ENCODE results near the gene CACNA1B.

Gene CACNA1B

DNA sequence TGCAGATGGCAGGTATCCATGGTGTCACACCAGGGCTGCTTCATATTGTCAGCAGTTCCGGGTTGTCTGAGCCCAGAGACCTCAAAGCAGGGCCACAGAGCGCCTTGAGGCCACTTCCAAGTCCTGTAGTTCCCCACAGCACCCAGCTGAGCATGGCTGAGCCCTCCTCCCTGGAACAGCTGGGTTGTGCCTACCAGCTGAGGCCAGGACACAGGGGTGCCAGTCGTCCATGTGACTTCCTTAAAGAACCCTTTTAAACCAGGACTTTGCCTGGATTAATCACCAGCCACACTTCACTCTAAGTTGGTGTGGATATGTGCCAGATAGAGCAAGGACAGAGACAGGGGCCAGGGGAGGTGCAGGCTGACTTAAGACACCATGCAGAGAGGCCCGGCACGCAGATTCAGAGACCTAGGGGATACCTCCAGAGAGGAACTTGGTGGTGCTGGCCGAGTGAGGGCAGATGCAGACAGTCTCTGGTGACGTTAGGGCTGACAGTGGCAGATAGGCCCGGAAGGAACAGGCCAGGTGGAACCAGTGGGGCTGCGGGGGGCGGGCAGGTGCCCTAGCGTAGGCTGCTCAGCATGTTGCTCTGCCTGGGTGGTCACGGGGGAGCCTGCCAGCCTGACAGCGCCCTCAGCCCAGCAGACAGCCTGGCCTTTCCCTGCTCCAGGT, 142.7 kb downstream of the CACNA1B start:
- Histone ChIP-seq H3K36me3 (no peaks in the 10 kb centered on the region), H3K27me3 (peaks cover 46 to 53% (median 49%) of the 10 kb centered on the region in 11 experiments), H3K9me3 (replicated peaks in 1 of 11) (no peaks in the 10 kb centered on the region), H3K27ac (no peak overlapping the region), H3K4me1 (peaks cover 10 to 45% (median 31%) of the 10 kb centered on the region in 10 experiments; a peak in 18 of 20 replicates), H4K20me1 (peaks cover 0 to 57% (median 13%) of the 10 kb centered on the region in 11 experiments; a peak in 9 of 22 replicates), H3K4me3 (no peak overlapping the region), H3K4me2 (peak overlapping the region in 9 of 11 experiments; percentile 2 to 56 (median 44); a peak in 15 of 22 replicates), H3K9ac (no peak overlapping the region)
- no peak for TF ChIP-seq Cebpa-rat (IDR thresholded peaks at IDR 0.05)

DNA sequence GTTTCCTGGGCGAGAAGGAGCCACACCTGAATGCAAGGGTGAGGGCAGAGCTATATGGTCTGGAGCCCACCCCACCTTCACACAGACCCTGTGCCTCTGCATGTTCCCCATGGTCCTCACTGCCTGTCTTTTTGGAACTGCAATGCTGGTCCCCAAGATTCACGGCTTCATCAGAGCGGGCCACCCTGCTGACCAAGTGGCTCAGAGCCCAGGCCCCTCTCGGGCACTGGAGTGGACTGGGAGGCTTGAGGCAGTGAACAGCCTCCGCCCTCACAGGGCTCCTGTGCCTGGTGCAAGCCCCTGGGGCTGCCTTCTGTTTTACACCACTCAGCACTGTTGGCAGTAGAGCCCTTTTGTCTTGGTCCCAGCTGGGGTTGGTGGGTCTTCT, 143.2 kb downstream of the CACNA1B start:
- Histone ChIP-seq H3K27me3 (peaks cover 51 to 58% (median 55%) of the 10 kb centered on the region in 11 experiments), H4K20me1 (peaks cover 0 to 58% (median 13%) of the 10 kb centered on the region in 11 experiments; a peak in 9 of 22 replicates)

DNA sequence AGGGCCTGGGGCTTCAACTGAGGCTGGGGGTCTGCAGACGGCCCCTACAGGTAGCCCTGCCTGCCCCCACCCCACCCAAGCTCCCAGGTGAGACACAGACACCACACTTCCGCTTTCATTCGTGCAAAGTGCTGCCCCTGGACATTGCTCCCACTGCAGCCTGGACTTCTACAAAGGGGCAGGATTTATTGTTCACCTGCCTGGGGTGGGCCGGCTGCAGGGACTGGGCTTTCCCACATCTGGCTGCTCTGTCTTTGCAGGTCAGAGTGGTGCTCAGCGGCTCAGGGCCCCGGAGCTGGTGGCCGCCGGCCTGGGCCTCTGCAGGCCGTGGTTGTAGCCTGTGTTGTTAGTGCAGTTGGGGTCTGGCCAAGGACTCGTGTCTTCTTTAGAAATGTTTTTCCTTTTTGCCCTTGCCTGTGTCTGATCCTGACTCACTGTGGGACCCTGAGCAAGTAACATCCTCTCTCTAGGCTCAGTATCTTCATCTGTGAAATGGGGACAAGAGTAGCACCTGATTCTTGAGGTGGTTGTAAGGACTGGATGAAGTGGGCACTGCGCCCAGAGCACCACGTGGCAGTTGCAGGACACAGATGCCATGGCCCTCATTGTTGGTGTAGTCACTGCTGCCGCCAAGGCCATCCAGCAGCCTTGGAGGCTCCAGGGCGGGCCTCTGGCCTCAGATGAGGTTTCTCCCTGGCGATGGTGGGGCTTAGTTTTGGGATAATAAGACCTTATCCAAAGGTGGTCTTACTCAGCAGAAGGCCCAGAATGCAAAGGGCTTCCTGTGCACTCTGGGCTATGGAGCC, 143.9 kb downstream of the CACNA1B start:
- no peak overlapping the region; a peak in 1 of 22 replicates for H3K4me2 ChIP-seq
- TF ChIP-seq Cebpa-rat (IDR thresholded peaks at IDR 0.05): no peak

More for the DNA sequence above, 143.2 kb downstream of the CACNA1B start:
- peak overlapping the region in 6 of 11 experiments; percentile 35 to 56 (median 48); a peak in 11 of 22 replicates for H3K4me2 ChIP-seq
- H3K4me1 ChIP-seq: peaks cover 8 to 40% (median 26%) of the 10 kb centered on the region in 10 experiments; a peak in 17 of 20 replicates
- no peaks in the 10 kb centered on the region for H3K36me3 ChIP-seq
- H3K9ac ChIP-seq: no peak overlapping the region
- H3K4me3 ChIP-seq: no peak overlapping the region
- no peaks in the 10 kb centered on the region for H3K9me3 ChIP-seq (replicated peaks in 1 of 11)
- no peak overlapping the region for H3K27ac ChIP-seq
- TF ChIP-seq Cebpa-rat (IDR thresholded peaks at IDR 0.05): no peak

DNA sequence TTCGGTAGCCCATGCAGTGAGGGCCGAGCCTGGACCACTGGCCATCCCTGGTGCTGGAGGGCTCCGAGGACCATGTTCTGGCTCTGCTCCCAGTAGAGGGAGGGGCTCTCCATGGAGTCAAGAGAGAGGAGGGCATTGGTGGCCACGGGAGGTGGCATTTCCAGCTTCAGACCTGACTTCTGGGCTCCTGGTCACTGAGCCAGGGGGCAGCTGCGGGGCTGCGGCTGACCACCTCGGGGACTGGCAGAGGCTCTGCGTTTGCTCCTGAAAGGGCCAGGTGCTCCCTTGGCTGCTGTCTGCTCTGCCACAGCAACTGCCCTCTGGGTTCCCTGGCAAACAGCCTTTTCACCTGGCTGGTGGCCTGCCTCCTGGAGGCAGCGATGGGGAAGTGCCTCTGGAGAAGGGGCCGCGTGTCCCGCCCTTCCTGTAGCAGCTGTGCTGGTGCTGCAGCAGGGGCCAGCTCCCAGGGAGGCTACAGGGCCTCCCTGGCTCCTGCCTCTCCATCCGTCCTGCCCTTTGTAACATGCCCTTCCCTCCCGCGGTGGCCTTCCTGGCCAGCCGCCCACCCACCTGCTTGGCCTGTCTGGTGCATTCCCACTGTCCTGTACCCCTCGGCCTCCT, 144.6 kb downstream of the CACNA1B start:
- peaks cover 54 to 70% (median 65%) of the 10 kb centered on the region in 11 experiments for H3K27me3 ChIP-seq
- no peaks in the 10 kb centered on the region for H3K36me3 ChIP-seq
- H3K4me2 ChIP-seq: peak overlapping the region; percentile 32 to 52 (median 41); a peak in 19 of 22 replicates
- H3K4me3 ChIP-seq: peak overlapping the region in 2 of 10 experiments; percentile 18 to 44; a peak in 2 of 20 replicates
- peaks cover 8 to 31% (median 18%) of the 10 kb centered on the region in 10 experiments; a peak in 13 of 20 replicates for H3K4me1 ChIP-seq
- TF ChIP-seq Cebpa-rat (IDR thresholded peaks at IDR 0.05): no peak
- no peaks in the 10 kb centered on the region for H3K9me3 ChIP-seq (replicated peaks in 1 of 11)
- H3K27ac ChIP-seq: no peak overlapping the region
- no peak overlapping the region for H3K9ac ChIP-seq
- H4K20me1 ChIP-seq: peaks cover 0 to 50% (median 13%) of the 10 kb centered on the region in 11 experiments; a peak in 9 of 22 replicates

More for the DNA sequence above, 143.9 kb downstream of the CACNA1B start:
- Histone ChIP-seq H3K27ac (no peak overlapping the region), H3K9ac (no peak overlapping the region), H3K4me1 (peaks cover 8 to 33% (median 20%) of the 10 kb centered on the region in 10 experiments; a peak in 16 of 20 replicates), H3K4me3 (no peak overlapping the region), H3K27me3 (peaks cover 54 to 65% (median 61%) of the 10 kb centered on the region in 11 experiments), H3K36me3 (no peaks in the 10 kb centered on the region), H3K9me3 (replicated peaks in 1 of 11) (no peaks in the 10 kb centered on the region), H4K20me1 (peaks cover 0 to 53% (median 13%) of the 10 kb centered on the region in 11 experiments; a peak in 9 of 22 replicates)

DNA sequence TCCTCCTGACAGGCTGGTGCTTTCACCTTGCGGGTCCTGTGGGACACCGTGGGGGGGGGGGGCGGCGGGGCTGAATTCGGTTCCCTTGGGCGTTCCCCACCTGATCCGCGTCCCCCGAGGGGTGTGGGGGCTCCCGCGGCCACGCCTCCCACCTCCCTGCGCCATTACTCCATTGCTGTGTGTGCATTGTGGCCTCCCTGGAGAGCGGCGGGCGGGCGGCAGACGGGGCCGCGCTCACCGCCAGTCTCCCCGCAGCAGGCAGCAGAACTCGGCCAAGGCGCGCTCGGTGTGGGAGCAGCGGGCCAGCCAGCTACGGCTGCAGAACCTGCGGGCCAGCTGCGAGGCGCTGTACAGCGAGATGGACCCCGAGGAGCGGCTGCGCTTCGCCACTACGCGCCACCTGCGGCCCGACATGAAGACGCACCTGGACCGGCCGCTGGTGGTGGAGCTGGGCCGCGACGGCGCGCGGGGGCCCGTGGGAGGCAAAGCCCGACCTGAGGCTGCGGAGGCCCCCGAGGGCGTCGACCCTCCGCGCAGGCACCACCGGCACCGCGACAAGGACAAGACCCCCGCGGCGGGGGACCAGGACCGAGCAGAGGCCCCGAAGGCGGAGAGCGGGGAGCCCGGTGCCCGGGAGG, 145.3 kb downstream of the CACNA1B start:
- peaks cover 54 to 70% (median 65%) of the 10 kb centered on the region in 11 experiments for H3K27me3 ChIP-seq
- H3K4me1 ChIP-seq: peaks cover 8 to 27% (median 18%) of the 10 kb centered on the region in 10 experiments; a peak in 13 of 20 replicates
- H3K4me2 ChIP-seq: peak overlapping the region; percentile 32 to 52 (median 41); a peak in 21 of 22 replicates
- no peak overlapping the region for H3K9ac ChIP-seq
- no peak for TF ChIP-seq Cebpa-rat (IDR thresholded peaks at IDR 0.05)
- H3K4me3 ChIP-seq: peak overlapping the region in 5 of 10 experiments; percentile 11 to 44 (median 18); a peak in 6 of 20 replicates
- H3K36me3 ChIP-seq: no peaks in the 10 kb centered on the region
- peaks cover 0 to 50% (median 13%) of the 10 kb centered on the region in 11 experiments; a peak in 9 of 22 replicates for H4K20me1 ChIP-seq
- no peaks in the 10 kb centered on the region for H3K9me3 ChIP-seq (replicated peaks in 1 of 11)
- H3K27ac ChIP-seq: no peak overlapping the region

DNA sequence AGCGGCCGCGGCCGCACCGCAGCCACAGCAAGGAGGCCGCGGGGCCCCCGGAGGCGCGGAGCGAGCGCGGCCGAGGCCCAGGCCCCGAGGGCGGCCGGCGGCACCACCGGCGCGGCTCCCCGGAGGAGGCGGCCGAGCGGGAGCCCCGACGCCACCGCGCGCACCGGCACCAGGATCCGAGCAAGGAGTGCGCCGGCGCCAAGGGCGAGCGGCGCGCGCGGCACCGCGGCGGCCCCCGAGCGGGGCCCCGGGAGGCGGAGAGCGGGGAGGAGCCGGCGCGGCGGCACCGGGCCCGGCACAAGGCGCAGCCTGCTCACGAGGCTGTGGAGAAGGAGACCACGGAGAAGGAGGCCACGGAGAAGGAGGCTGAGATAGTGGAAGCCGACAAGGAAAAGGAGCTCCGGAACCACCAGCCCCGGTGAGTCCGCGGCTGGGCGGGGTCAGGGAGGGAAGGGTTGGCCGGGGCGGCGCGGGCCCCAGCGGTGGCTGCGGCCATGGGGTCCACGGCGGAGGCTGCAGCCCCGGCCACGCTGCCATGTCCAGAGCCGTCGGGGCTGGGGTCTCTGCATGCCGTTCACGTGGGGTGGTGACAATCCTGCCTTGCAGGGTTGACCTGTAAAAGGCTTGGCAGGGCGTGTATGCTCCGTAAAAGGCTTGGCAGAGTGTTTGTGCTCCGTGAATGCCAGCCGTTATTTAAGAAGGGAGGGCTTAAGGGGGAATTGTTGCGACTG, 146.0 kb downstream of the CACNA1B start:
- H3K9ac ChIP-seq: no peak overlapping the region
- no peak overlapping the region for H3K27ac ChIP-seq
- peak overlapping the region in 5 of 10 experiments; percentile 11 to 44 (median 18); a peak in 6 of 20 replicates for H3K4me3 ChIP-seq
- H3K36me3 ChIP-seq: no peaks in the 10 kb centered on the region
- peaks cover 54 to 70% (median 65%) of the 10 kb centered on the region in 11 experiments for H3K27me3 ChIP-seq
- peaks cover 0 to 50% (median 13%) of the 10 kb centered on the region in 11 experiments; a peak in 9 of 22 replicates for H4K20me1 ChIP-seq
- peaks cover 2 to 4% (median 2%) of the 10 kb centered on the region in 11 experiments; a peak in 20 of 22 replicates for H3K9me3 ChIP-seq (replicated peaks in 1 of 11)
- no peak for TF ChIP-seq Cebpa-rat (IDR thresholded peaks at IDR 0.05)
- H3K4me1 ChIP-seq: peaks cover 8 to 27% (median 18%) of the 10 kb centered on the region in 10 experiments; a peak in 13 of 20 replicates
- H3K4me2 ChIP-seq: peak overlapping the region in 10 of 11 experiments; percentile 32 to 52 (median 42); a peak in 15 of 22 replicates

DNA sequence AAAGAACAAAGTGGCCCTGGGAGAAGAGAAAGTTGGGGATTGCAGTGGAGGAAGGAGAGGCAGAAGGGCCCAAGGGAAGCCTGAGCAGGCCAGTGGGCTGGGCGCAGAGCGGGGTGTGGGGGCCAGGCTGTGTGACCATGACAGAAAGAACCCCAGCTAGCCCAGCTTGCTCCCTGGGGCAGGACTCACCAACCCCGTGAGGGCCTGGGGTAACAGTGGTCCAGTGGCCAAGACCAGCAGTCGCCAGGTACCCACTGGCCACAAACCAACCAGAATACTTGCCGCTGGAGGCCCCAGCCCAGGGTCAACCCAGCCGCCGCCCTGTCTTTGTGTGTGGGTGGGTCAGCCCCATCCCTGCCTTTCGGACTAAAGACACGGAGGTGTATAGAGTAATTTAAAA, 146.5 kb downstream of the CACNA1B start:
- H3K4me2 ChIP-seq: no peak overlapping the region
- peaks cover 8 to 27% (median 18%) of the 10 kb centered on the region in 10 experiments; a peak in 13 of 20 replicates for H3K4me1 ChIP-seq
- peaks cover 54 to 70% (median 65%) of the 10 kb centered on the region in 11 experiments for H3K27me3 ChIP-seq
- H3K9me3 ChIP-seq (replicated peaks in 1 of 11): peaks cover 5 to 9% (median 8%) of the 10 kb centered on the region in 11 experiments; a peak in 20 of 22 replicates
- H3K36me3 ChIP-seq: no peaks in the 10 kb centered on the region
- no peak overlapping the region for H3K27ac ChIP-seq
- peaks cover 0 to 50% (median 13%) of the 10 kb centered on the region in 11 experiments; a peak in 9 of 22 replicates for H4K20me1 ChIP-seq
- TF ChIP-seq Cebpa-rat (IDR thresholded peaks at IDR 0.05): no peak
- no peak overlapping the region for H3K9ac ChIP-seq
- H3K4me3 ChIP-seq: no peak overlapping the region

All from BLaER1 treated with 17β-estradiol and CSF1 and Interleukin-3, amounts not matched to agents 10 nM and 100 nM (cell line).